Forelimb muscle (tissue), 1 donor: Measurements from ENCODE around the gene SYCP2. TPM values are rescaled to one million over a fixed set of nuclear protein-coding genes. Genes with fewer than 3 reads are reported as not detected.
A peak's percentile ranks its signal among the peaks of the same experiment; 100 is the strongest.

Experiments used
- DNase-seq: peaks from one replicate; pipeline ENCODE4 v3.0.0-alpha.2; 2013; ENCODE audit warnings: low read depth
- polyA plus RNA-seq: library from polyadenylated mRNA; unstranded; fragments of 120-200 nt; gene quantifications from one replicate; pipeline ENCODE4 v1.2.1, GENCODE V29; 2013; ENCODE audit not compliant: insufficient read length

SYCP2 gene
- polyA plus RNA-seq, 1 donor = 3.9 TPM

DNA sequence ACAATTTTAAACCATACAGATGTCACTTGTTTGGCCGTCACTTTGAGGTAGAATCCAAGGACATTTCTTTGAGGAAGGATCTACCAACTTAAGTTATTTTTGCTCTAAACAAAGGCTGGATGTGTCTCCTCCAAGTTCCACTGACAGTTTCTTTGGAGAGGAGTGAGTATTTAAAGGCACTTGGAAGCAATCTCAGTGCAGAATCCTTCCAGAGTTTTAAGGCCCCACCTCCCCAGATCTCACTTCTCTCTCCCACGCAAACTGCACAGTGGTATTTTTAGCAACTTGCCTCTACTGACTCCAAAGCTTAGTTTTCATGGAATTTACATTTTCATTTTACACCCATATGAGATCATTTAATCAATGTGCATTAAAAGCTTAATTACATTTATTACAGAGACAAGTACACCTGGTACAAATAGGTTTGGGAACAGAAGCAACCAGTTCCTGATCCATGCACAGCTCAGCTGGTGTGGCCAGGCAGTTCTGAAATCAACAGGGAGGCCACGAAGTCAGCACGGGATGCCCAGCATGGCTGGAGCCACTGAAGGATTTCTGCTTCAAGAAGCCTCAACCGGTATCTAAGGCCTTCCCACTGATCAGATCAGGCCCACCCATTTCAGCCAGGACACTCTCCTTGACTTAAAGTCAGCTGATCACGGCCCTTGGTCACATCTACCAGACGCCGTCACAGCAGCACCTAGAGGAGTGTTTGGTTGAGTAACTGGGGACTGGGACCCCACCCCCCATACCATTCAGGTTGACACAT lies 109.8 kb downstream of the SYCP2 start:
- DNase-seq = peak; percentile 54

DNA sequence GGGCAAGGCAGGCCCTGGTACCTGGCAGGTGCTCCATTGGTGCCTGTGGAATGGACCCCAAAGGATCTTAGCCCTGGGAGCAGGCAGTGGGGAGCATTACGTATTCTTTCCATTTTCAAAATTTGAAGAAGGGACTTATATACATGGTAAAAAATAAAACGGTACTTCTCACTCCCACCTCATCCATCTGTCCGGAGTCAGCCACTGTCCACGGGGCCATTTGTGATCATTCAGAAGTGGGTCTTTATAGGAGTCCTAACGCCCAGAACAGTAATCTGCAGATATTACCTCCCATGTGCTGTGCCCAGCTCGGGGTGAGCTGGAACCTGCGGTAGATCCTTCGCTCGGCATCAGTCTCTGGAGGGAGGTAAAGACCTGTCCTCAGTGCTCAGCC lies 110.4 kb downstream of the SYCP2 start:
- no peak for DNase-seq

DNA sequence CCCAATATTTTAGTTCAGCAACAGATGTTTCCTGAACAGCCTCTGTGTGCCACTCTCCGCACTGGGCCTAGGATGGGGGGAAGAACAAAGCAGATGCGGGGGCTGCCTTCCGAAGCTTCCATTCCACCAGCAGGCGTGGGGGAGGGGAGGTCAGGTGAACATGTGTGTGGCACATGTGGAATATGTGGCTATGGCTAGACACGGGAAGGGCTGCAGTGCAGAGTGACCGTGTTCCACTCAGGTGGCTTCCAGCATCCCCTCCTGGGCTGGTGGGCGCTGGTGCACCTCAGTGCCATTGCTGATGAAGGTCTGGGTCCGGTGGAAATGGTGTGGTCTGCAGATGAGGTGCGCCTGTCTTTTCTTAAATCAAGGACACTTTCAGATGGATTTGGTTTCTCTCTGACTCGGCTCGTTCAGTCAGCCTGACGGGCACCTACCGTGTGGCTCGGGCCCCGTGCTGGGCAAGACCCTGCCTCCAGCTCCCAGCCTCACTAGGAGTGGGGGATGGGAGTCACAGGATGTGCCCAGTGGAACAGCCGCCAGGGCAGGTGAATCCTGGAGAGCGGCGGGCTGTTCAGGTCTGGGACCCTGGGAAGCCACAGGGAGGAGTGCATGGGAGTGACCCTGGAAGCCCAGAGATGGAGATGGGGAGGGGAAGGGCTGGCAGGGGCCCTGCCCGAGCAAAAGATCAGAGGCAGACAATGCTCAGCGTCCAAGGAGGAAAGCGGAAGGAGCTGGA lies 111.0 kb downstream of the SYCP2 start:
- no peak for DNase-seq

DNA sequence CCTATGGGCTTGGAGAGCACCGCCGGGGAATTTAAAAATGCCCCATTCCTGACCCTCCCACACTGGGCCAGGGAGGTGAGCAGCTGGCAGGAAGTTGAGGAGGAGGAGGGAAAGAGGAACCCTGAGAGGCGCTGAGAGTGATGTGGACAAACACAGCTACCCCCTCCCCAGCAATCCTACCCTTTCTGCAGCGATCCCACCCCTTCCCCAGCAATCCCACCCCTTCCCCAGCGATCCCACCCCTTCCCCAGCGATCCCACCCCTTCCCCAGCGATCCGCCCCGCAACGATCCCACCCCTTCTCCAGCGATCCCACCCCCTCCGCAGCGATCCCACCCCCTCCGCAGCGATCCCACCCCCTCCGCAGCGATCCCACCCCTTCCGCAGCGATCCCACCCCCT lies 111.6 kb downstream of the SYCP2 start:
- DNase-seq = no peak

DNA sequence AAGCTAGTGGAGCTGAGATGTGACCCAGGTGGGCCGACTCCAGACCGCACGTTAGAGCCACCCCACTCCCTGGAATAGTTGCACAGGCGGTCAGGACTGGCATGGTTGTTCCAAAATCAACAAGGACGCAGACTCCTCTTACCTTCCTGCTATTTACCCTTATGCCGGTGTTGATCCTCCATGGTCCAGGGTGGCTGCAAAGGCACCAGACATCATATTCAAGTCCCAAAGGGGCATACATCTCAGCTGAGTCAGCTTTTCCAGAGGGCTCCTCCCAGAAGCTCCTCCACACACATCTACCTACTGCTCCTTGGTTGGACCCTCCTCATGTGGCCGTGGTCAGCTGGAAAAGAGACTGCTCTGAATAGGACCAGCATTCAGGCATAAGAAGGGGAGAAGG lies 112.2 kb downstream of the SYCP2 start:
- no peak for DNase-seq

DNA sequence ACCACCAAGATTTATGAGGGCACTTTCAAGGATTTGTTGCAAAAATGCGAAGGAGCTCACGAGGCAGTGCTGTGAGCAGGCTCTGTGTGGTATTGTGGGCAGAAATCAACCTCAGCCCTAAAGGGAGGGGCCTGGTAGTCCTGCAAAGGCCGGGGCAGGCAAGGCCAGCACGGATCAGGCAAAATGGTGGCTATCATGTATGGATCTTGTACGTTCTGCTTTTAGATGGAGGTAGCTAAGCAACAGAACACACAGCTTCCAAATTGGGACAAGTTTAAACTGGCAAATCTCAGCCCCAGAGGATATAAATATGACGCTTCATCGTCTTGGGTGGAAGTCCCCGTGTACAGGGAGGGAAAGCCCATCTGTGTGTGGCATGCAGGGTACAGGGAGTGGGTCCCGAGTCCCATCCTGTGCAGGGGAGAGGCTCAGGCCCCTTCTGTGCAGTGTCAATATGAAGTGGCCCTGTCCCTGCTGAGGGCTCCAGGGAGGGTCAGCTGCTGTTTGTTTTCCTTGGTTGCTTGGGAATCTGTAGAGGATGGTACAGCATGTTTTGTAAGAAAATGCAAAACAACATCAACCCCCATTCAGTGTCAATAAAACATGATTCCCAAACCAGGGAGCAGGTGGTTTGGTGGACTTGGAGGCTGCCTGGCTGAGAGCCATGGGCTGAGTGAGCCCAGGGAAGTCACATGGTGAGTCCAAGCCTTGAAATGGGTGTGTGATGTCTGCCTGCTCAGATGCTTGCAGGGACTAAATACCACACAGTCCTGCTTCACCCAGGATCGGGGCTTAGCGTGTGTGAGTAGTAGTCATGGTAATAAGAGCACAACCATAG lies 113.0 kb downstream of the SYCP2 start:
- no peak for DNase-seq

DNA sequence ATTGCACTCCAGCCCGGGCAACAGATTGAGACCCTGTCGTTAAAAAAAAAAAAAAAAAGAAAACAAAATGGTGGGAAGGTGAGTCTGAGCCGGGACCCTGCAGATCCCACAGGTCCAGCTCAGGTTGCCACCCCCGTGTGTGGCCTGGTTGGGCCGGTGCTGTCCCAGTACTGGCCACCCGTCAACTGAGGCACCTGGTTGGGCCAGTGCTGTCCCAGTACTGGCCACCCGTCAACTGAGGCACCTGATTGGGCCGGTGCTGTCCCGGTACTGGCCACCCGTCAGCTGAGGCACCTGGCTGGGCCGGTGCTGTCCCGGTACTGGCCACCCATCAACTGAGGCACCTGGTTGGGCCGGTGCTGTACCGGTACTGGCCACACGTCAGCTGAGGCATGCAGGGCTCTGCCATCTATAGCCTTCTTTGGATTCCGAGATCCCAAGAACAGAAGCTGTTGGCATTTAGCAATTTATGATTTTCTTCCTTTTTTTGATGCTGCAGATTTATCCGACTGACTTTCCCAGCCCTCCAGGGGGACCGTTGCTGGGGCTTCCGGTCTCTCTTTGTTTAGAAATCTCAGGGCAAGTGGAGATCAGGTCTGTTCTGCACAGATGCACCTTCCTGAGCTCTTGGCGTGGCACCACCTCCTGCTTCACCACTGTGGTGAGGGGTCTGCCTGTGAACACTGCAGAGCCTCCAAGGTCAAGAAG lies 113.8 kb downstream of the SYCP2 start:
- no peak for DNase-seq

DNA sequence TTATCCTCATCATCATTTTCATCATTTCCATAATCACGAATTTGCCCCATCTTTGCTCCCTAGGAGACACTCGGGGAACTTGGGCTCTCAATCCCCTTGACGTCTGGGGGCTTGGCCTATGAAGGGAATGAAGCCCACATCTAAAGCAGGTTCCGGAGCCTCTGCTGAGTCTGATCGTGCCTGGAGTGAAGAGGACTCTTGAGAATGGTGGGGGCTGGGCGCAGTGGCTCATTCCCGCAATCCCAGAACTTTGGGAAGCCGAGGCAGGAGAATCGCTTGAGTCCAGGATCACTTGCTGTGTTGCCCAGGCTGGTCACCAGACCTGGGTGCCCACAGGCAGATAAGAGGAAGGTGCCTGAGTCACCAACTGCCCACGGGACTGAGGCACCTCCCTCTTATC lies 114.5 kb downstream of the SYCP2 start:
- DNase-seq = no peak

DNA sequence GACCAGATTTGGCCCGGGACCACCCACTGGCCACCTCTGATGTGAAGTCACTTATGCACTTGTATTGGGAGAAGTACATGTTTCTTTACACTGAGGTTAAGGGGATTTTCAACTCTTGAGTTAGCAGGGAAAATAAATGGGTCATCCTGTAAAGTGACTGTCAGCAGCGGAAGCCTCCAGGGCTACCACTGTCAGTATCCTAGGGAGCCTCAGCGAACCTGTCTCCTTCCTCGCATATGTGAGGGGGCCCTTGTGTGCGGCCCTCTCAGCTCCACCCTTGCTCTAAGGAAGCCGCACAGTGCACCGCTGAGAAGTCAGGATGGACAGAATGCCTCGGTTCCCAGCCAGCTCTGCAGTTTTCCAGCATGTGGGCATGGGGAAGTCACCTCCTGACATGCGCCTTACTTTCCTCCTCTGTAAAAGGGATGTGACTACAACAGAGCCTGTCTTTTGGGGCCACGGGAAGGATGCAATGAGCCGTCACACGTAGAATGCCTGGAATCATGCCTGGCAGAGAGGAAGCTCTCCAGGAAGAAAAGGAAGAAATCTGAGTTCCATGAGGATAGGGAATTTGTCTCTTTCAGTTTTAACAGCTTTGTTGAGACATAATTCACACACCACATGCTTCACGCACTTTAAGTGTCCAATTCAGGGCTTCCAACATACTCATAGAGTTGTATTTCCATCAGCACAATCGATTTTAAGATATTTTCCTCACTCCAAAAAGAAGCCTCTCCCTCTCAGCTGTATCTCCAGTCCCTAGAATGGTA lies 115.4 kb downstream of the SYCP2 start:
- no peak for DNase-seq

DNA sequence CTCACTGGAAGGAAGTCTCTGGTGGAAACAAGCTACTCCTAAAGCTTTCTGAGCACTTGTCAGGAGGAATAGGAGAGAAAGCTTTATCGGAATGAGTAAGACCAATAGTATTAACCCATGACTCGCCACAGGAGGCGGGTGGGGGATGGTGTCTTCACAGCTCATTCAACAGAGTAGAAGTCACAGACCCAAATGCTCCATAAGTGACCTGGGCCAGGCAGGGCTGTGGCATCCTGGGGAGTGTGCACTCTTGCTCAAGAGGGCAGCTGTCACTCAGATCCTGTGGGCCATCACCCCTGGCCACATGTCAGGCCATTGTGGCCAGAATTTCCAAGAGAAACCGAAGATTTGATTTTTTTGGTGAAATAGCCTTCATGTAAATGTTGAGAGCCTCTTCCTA lies 116.0 kb downstream of the SYCP2 start:
- DNase-seq = no peak

DNA sequence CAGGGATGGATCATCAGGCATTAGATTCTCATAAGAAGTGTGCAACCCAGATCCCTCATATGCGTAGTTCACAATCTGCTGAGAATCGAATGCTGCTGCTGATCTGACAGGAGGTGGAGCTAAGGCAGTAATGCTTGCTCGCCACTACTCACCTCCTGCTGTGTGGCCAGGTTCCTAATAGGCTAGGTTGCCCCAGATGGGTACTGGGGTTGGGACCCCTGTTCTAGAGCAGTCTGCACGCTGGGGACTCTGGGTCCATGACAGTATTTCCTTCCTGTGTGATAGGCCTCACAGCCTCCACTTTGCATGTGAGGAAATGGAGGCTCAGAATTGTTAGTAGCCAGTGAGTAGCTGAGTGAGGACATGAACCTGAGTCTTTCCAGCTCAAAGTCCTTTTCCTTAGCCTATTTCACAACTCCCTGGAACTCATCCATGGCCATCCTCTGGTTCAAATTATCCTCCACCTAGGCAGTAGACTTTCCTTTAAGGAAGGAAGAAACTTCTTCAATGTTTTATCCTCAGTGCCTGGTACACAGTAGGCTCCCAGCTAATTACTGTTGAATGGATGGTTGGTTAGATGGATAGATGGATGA lies 117.2 kb downstream of the SYCP2 start:
- no peak for DNase-seq

DNA sequence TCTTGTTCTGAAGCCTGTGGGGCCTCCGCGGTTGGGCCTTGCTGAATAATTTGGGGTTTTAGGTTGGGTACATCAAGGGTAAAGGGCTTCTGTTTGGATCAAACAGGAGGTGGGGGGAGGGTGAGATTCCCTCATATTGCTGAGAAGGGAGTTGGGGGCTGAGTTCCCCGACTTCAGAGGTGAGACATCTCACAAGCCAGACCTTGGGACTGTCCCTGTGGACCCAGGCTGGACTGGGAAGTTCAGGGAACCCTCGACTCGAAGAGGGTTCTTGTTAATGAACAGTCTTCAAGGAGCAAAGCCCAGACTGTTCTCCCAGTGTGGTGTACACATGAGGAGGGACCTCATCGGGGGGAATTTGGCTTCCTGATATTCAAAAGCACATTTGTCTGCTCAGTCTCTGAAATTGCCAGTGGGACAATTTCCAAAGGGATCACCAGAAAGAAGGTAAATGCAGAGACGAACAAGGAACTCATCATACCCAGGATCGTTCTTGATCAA lies 118.5 kb downstream of the SYCP2 start:
- no peak for DNase-seq

DNA sequence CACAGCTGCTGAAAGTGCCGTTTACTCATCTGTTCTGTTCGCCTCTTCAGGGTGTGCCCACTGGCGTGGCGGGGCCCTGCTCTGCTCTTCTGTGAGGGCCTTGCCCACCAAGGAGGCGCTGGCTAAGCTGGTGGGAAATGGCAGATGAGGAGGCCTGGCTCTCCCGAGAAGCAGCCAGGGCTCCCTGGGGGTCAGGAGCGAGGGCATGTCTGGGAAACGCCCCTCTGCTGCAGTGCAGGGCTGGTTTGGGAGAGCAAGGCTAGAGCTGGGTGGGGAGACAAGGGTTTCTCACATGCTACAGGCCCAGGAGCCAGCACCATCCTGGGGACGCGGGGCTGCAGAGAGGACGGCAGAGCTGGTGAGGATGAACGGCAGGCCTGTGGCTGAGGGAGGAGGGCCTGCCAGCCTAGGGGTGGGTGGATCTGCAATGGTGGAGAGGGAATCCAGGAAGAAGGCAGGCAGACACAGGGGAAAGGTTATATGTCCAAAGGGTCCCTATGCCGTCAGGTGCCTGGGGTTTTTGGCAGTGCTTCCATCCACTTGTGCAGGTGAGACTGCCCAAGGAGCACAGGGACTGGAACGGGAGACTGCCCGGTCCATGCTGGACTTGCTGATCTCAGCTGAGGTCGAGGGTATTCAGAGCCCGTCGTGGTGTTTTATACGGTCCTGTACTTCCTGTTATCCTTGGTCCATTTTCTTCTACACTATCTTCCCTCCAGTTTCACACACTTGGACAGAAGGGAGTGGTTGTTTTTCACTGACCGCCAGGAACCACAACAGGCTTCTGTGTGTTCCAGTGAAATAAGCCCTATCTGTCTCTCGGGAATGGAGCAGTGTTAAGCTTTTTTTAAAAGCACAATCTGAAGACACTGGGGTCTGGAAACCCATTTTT lies 119.2 kb downstream of the SYCP2 start:
- no peak for DNase-seq

Other genes with a start within 250 kb of the SYCP2 start
- gene PPP1R3D, start 6.7 kb upstream of the SYCP2 start, polyA plus RNA-seq = 4.6 TPM
- 22.7 TPM for gene FAM217B, start 6.8 kb upstream of the SYCP2 start, polyA plus RNA-seq
- 0.95 TPM for gene CDH26, start 24.8 kb upstream of the SYCP2 start, polyA plus RNA-seq